SK-N-SH (cell line): ENCODE data around the gene MRFAP1. TPM values are rescaled to one million over a fixed set of nuclear protein-coding genes. Genes with fewer than 3 reads are reported as not detected.

Experiments
- CTCF ChIA-PET: fragments of 300-600, 350-600 bp; formaldehyde crosslinking; extraction: SDS; loops from one replicate; lab custom pipeline; 2021; lab: Yijun Ruan, JAX
- POLR2A ChIA-PET: fragments of 350-600 bp; sonication (Branson Sonifier 250); formaldehyde crosslinking; extraction: SDS; loops from one replicate; lab custom pipeline; 2020; ENCODE audit warnings: antibody characterized with exemption, inconsistent platforms; lab: Yijun Ruan, JAX
- DNase-seq: peaks from one replicate; pipeline ENCODE4 v3.0.0; 2012
- H2AFZ ChIP-seq: fragments of 200-600 bp; sonication (generic); 2 replicates; pipeline ENCODE4 v1.8.1; 2016; ENCODE audit warnings: antibody characterized with exemption, mild to moderate bottlenecking, low read depth
- H3F3A ChIP-seq: fragments of 200-600 bp; sonication (generic); replicated peaks from 2 replicates; pipeline ENCODE3; 2016; ENCODE audit warnings: antibody characterized with exemption, mild to moderate bottlenecking; ENCODE audit not compliant: insufficient read depth
- H3K27ac ChIP-seq, 2 experiments: fragments of 200-500 bp in 1 of 2; fragments of 200-600 bp in 1 of 2; sonication (Bioruptor generic) in 1 of 2; sonication (generic), shearing (Covaris generic) in 1 of 2; 2 replicates each; pipeline versions ENCODE4 v1.5.1 to v1.6.1; 2014 to 2016; ENCODE audit warnings: low read depth in 2 of 2, inconsistent platforms in 1 of 2, low read length in 1 of 2, mild to moderate bottlenecking in 1 of 2, mixed read lengths in 1 of 2
- H3K27me3 ChIP-seq: fragments of 200-600 bp; sonication (generic), shearing (Covaris generic); 2 replicates; pipeline ENCODE4 v1.6.1; 2016; ENCODE audit warnings: mixed run types; ENCODE audit not compliant: insufficient read depth
- H3K36me3 ChIP-seq, 2 experiments: fragments of 200-500 bp in 1 of 2; fragments of 200-600 bp in 1 of 2; sonication (Bioruptor generic) in 1 of 2; sonication (generic) in 1 of 2; replicated peaks in 1 of 2; 2 replicates each; pipeline versions ENCODE3 to v1.5.1; 2014 to 2016; ENCODE audit warnings: low read length in 1 of 2, mild to moderate bottlenecking in 1 of 2; ENCODE audit not compliant: insufficient read depth in 2 of 2, control insufficient read depth in 1 of 2
- H3K4me1 ChIP-seq, 2 experiments: fragments of 200-500 bp in 1 of 2; fragments of 200-600 bp in 1 of 2; sonication (Bioruptor generic) in 1 of 2; sonication (generic), shearing (Covaris generic) in 1 of 2; 2 replicates each; pipeline versions ENCODE4 v1.5.1 to v1.6.1; 2014 to 2016; ENCODE audit warnings: low read depth in 1 of 2, low read length in 1 of 2, mixed run types in 1 of 2; ENCODE audit not compliant: insufficient read depth in 2 of 2, control insufficient read depth in 1 of 2
- H3K4me2 ChIP-seq: fragments of 200-600 bp; sonication (generic), shearing (Covaris generic); 2 replicates; pipeline ENCODE4 v1.6.1; 2017; ENCODE audit warnings: mixed run types
- H3K4me3 ChIP-seq, 2 experiments: fragments of 200-500 bp in 1 of 2; fragments of 200-600 bp in 1 of 2; sonication (Bioruptor generic) in 1 of 2; sonication (generic), shearing (Covaris generic) in 1 of 2; 2 replicates each; pipeline versions ENCODE4 v1.5.1 to v1.8.1; 2014 to 2016; ENCODE audit warnings: low read depth in 2 of 2, inconsistent platforms in 1 of 2, low read length in 1 of 2, mild to moderate bottlenecking in 1 of 2, mixed read lengths in 1 of 2, moderate library complexity in 1 of 2
- H3K79me2 ChIP-seq: fragments of 200-600 bp; sonication (generic); 2 replicates; pipeline ENCODE4 v1.8.1; 2017; ENCODE audit warnings: mild to moderate bottlenecking; ENCODE audit not compliant: insufficient read depth
- H3K9ac ChIP-seq: fragments of 200-600 bp; sonication (generic); 2 replicates; pipeline ENCODE4 v1.6.1; 2017; ENCODE audit warnings: mixed run types
- H3K9me2 ChIP-seq: fragments of 200-600 bp; sonication (generic); 2 replicates; pipeline ENCODE4 v1.6.1; 2017; ENCODE audit warnings: mixed run types
- H3K9me3 ChIP-seq: fragments of 200-600 bp; sonication (generic); 2 replicates; pipeline ENCODE4 v1.6.1; 2017; ENCODE audit warnings: mixed run types, mild to moderate bottlenecking, moderate library complexity
- H4K20me1 ChIP-seq: fragments of 200-600 bp; sonication (generic); 2 replicates; pipeline ENCODE4 v1.6.1; 2017; ENCODE audit warnings: mild to moderate bottlenecking, mixed run types; ENCODE audit not compliant: insufficient read depth
- ELF1 ChIP-seq: IDR thresholded peaks from 2 replicates; pipeline ENCODE4 v1.4.0; 2012
- EP300 ChIP-seq, 2 experiments: IDR thresholded peaks; 2 replicates each; pipeline versions ENCODE4 v1.4.0 to v1.6.1; 2012; ENCODE audit warnings: borderline replicate concordance in 1 of 2, low read depth in 1 of 2, low read length in 1 of 2
- GABPA ChIP-seq: IDR thresholded peaks from 2 replicates; pipeline ENCODE4 v1.4.0; 2012; ENCODE audit warnings: low read depth, mild to moderate bottlenecking
- GATA2 ChIP-seq: sonication (generic); formaldehyde crosslinking; IDR thresholded peaks from 2 replicates; pipeline ENCODE4 v1.5.0; 2020; ENCODE audit warnings: mild to moderate bottlenecking, missing genetic modification reagents
- MEF2A ChIP-seq: IDR thresholded peaks from 2 replicates; pipeline ENCODE4 v1.4.0; 2012; ENCODE audit warnings: low read depth, borderline replicate concordance
- POLR2AphosphoS5 ChIP-seq: IDR thresholded peaks from 2 replicates; pipeline ENCODE4 v1.6.1; 2012; ENCODE audit warnings: low read depth, low read length
- RFX5 ChIP-seq: IDR thresholded peaks from 2 replicates; pipeline ENCODE4 v1.6.1; 2012; ENCODE audit warnings: mild to moderate bottlenecking, improper control_type of control experiment, low read length
- RXRA ChIP-seq: IDR thresholded peaks from 2 replicates; pipeline ENCODE4 v1.4.0; 2012; ENCODE audit warnings: low read depth, mild to moderate bottlenecking, borderline replicate concordance
- SIN3A ChIP-seq: IDR thresholded peaks from 2 replicates; pipeline ENCODE4 v1.6.1; 2012; ENCODE audit warnings: low read depth, mild to moderate bottlenecking, low read length, moderate library complexity, borderline replicate concordance
- SMC3 ChIP-seq: IDR thresholded peaks from 2 replicates; pipeline ENCODE4 v1.6.1; 2012; ENCODE audit warnings: low read depth, low read length, improper control_type of control experiment
- TAF1 ChIP-seq: IDR thresholded peaks from 2 replicates; pipeline ENCODE4 v1.6.1; 2012; ENCODE audit warnings: low read depth, mild to moderate bottlenecking, low read length, moderate library complexity, borderline replicate concordance
- TEAD4 ChIP-seq: IDR thresholded peaks from 2 replicates; pipeline ENCODE4 v1.4.0; 2012; ENCODE audit warnings: mild to moderate bottlenecking, borderline replicate concordance; ENCODE audit not compliant: insufficient read depth
- YY1 ChIP-seq: IDR thresholded peaks from 2 replicates; pipeline ENCODE4 v1.4.0; 2012; ENCODE audit warnings: low read depth, mild to moderate bottlenecking
- WGBS: methylation state at CpG from one replicate; pipeline ENCODE4 v1.1.6; 2017; ENCODE audit warnings: low lambda C conversion rate; 5-methylcytosine and 5-hydroxymethylcytosine counted together
- polyA plus RNA-seq, 3 experiments: library from polyadenylated mRNA; depleted of rRNA; stranded (reverse); fragments of >200 nt; gene quantifications; 2 replicates each; pipeline ENCODE4 v1.2.3, GENCODE V29; 2012
- TF ChIP-seq, protein P1 (sequence below): fragments of 150-350 bp; IDR thresholded peaks from 2 replicates; pipeline ENCODE4 v1.6.1; 2017; ENCODE audit warnings: antibody characterized with exemption, low read length, low read depth, borderline replicate concordance
- TF ChIP-seq, protein P2 (sequence below): fragments of 200-600 bp; sonication (generic); IDR thresholded peaks from 2 replicates; pipeline ENCODE4 v1.6.1; 2017; ENCODE audit warnings: antibody characterized with exemption, mild to moderate bottlenecking, moderate library complexity
- TF ChIP-seq, protein P3 (sequence below): IDR thresholded peaks from 2 replicates; pipeline ENCODE4 v1.4.0; 2012; ENCODE audit warnings: low read depth, borderline replicate concordance
- TF ChIP-seq, protein P4 (sequence below): IDR thresholded peaks from 2 replicates; pipeline ENCODE4 v1.4.0; 2012; ENCODE audit warnings: low read depth, borderline replicate concordance
- TF ChIP-seq, protein P5 (sequence below): IDR thresholded peaks from 2 replicates; pipeline ENCODE4; 2012

Gene MRFAP1
- polyA plus RNA-seq, 1 of the 3 experiments (the other 2 are of a cell fraction): 416 TPM

DNA sequence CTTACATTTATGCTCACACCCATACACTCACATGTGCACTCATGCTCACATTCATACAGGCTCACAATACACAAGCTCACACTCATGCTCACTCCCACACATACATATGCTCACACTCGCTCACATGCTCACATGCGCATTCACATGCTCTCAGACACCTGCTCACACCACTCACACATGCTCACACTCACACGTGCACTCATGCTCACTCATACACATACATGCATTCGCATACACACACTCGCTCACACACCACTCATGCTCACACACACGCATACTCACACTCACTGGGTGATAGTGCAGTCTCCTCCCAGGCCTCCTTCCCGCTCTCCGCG, 24.8 kb downstream of the MRFAP1 start:
- no peak for DNase-seq
- ChIA-PET CTCF (no interaction called here), POLR2A (no interaction called here)
- no peaks in the 10 kb centered on the region for H3K27me3 ChIP-seq
- no peaks in the 10 kb centered on the region for H4K20me1 ChIP-seq
- WGBS: 97% methylated on average over 9 of the region's 9 CpGs
- H3K27ac ChIP-seq: no peak overlapping the region
- H3K4me2 ChIP-seq: no peak overlapping the region
- no peak overlapping the region for H3K9ac ChIP-seq
- H2AFZ ChIP-seq: no peak overlapping the region
- H3K9me2 ChIP-seq: no peaks in the 10 kb centered on the region
- H3K4me3 ChIP-seq: no peak overlapping the region
- H3K9me3 ChIP-seq: no peaks in the 10 kb centered on the region
- no peak for TF ChIP-seq SIN3A
- TF ChIP-seq YY1: no peak
- TF ChIP-seq RXRA: no peak
- TF ChIP-seq SMC3: no peak
- TF ChIP-seq TAF1: no peak
- no peak for TF ChIP-seq POLR2AphosphoS5
- no peak for TF ChIP-seq MEF2A
- TF ChIP-seq, protein P1, sequence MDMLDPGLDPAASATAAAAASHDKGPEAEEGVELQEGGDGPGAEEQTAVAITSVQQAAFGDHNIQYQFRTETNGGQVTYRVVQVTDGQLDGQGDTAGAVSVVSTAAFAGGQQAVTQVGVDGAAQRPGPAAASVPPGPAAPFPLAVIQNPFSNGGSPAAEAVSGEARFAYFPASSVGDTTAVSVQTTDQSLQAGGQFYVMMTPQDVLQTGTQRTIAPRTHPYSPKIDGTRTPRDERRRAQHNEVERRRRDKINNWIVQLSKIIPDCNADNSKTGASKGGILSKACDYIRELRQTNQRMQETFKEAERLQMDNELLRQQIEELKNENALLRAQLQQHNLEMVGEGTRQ: no peak
- TF ChIP-seq ELF1: no peak
- no peak for TF ChIP-seq GATA2 (CRISPR knock-in tag)
- TF ChIP-seq, protein P2, sequence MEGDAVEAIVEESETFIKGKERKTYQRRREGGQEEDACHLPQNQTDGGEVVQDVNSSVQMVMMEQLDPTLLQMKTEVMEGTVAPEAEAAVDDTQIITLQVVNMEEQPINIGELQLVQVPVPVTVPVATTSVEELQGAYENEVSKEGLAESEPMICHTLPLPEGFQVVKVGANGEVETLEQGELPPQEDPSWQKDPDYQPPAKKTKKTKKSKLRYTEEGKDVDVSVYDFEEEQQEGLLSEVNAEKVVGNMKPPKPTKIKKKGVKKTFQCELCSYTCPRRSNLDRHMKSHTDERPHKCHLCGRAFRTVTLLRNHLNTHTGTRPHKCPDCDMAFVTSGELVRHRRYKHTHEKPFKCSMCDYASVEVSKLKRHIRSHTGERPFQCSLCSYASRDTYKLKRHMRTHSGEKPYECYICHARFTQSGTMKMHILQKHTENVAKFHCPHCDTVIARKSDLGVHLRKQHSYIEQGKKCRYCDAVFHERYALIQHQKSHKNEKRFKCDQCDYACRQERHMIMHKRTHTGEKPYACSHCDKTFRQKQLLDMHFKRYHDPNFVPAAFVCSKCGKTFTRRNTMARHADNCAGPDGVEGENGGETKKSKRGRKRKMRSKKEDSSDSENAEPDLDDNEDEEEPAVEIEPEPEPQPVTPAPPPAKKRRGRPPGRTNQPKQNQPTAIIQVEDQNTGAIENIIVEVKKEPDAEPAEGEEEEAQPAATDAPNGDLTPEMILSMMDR: no peak
- peaks cover 8% of the 10 kb centered on the region for H3F3A ChIP-seq
- peaks cover 0 to 3% of the 10 kb centered on the region in 2 experiments; a peak in 1 of 4 replicates for H3K4me1 ChIP-seq
- no peaks in the 10 kb centered on the region for H3K79me2 ChIP-seq
- no peaks in the 10 kb centered on the region for H3K36me3 ChIP-seq

DNA sequence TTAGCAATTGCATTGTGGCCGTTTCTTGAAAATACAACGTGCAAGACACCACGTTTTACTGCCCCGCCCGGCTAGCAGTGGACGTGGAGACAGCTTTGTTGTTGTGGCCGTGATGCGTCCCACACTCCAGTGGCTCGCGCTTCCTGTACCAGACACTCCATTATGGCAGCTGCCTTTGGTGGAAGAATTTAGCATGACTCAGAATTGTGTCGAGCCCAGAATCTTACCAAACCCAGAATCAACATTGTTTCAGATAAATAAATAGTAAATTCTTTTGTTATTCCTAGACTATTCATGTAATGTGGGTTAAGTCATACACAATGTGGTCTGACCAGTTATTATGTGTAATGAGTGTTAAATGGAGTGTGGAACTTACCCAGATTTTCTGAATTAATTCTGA, 27.9 kb downstream of the MRFAP1 start:
- no peak for TF ChIP-seq TEAD4
- TF ChIP-seq, protein P3, sequence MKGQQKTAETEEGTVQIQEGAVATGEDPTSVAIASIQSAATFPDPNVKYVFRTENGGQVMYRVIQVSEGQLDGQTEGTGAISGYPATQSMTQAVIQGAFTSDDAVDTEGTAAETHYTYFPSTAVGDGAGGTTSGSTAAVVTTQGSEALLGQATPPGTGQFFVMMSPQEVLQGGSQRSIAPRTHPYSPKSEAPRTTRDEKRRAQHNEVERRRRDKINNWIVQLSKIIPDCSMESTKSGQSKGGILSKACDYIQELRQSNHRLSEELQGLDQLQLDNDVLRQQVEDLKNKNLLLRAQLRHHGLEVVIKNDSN: no peak
- no peak for TF ChIP-seq RXRA
- no peak for TF ChIP-seq RFX5
- no peak for TF ChIP-seq GABPA
- TF ChIP-seq, protein P4, sequence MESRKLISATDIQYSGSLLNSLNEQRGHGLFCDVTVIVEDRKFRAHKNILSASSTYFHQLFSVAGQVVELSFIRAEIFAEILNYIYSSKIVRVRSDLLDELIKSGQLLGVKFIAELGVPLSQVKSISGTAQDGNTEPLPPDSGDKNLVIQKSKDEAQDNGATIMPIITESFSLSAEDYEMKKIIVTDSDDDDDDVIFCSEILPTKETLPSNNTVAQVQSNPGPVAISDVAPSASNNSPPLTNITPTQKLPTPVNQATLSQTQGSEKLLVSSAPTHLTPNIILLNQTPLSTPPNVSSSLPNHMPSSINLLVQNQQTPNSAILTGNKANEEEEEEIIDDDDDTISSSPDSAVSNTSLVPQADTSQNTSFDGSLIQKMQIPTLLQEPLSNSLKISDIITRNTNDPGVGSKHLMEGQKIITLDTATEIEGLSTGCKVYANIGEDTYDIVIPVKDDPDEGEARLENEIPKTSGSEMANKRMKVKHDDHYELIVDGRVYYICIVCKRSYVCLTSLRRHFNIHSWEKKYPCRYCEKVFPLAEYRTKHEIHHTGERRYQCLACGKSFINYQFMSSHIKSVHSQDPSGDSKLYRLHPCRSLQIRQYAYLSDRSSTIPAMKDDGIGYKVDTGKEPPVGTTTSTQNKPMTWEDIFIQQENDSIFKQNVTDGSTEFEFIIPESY: no peak
- TF ChIP-seq EP300 (IDR thresholded peaks at IDR 0.05; ENCODE audit: borderline replicate concordance in 1 of 2, low read depth in 1 of 2, low read length in 1 of 2): no peak
- no peak for TF ChIP-seq SMC3
- TF ChIP-seq, protein P5, sequence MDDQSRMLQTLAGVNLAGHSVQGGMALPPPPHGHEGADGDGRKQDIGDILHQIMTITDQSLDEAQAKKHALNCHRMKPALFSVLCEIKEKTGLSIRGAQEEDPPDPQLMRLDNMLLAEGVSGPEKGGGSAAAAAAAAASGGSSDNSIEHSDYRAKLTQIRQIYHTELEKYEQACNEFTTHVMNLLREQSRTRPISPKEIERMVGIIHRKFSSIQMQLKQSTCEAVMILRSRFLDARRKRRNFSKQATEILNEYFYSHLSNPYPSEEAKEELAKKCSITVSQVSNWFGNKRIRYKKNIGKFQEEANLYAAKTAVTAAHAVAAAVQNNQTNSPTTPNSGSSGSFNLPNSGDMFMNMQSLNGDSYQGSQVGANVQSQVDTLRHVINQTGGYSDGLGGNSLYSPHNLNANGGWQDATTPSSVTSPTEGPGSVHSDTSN: no peak

More for the DNA sequence above, 27.9 kb downstream of the MRFAP1 start:
- WGBS: 90% methylated on average over 11 of the region's 11 CpGs
- Histone ChIP-seq H3K9me3 (no peaks in the 10 kb centered on the region), H3K79me2 (no peaks in the 10 kb centered on the region; the same call in 1 of the 2 replicates), H3K9me2 (no peaks in the 10 kb centered on the region), H3K4me2 (no peak overlapping the region), H3K4me1 (peaks cover 0 to 3% of the 10 kb centered on the region in 2 experiments; a peak in 1 of 4 replicates), H3K4me3 (no peak overlapping the region), H4K20me1 (no peaks in the 10 kb centered on the region), H3K27ac (no peak overlapping the region), H2AFZ (no peak overlapping the region), H3F3A (peaks cover 10% of the 10 kb centered on the region), H3K9ac (no peak overlapping the region), H3K36me3 (peaks cover 0 to 3% of the 10 kb centered on the region in 2 experiments), H3K27me3 (no peaks in the 10 kb centered on the region)
- no peak for DNase-seq
- POLR2A ChIA-PET: no interaction called here
- CTCF ChIA-PET: no interaction called here
